MG63 (cell line): ENCODE results near the gene FTCDNL1. TPM values are rescaled to one million over a fixed set of nuclear protein-coding genes. Genes with fewer than 3 reads are reported as not detected.

Experiments used
- DNase-seq: peaks from one replicate; pipeline ENCODE4 v3.0.0-alpha.2; 2020
- H3K27me3 ChIP-seq: fragments of 250-450 bp; sonication (Bioruptor Pico); 2 replicates; pipeline ENCODE4 v1.5.1; 2020; ENCODE audit warnings: mild to moderate bottlenecking, moderate library complexity
- H3K36me3 ChIP-seq: fragments of 250-450 bp; sonication (Bioruptor Pico); 2 replicates; pipeline ENCODE4 v1.5.1; 2020; ENCODE audit warnings: mild to moderate bottlenecking, moderate library complexity
- H3K4me3 ChIP-seq: fragments of 250-450 bp; sonication (Bioruptor Pico); 2 replicates; pipeline ENCODE4 v1.5.1; 2020; ENCODE audit warnings: mild to moderate bottlenecking, moderate library complexity
- H3K9me3 ChIP-seq: fragments of 250-450 bp; sonication (Bioruptor Pico); 2 replicates; pipeline ENCODE4 v1.5.1; 2020; ENCODE audit warnings: mild to moderate bottlenecking, moderate library complexity
- total RNA-seq: library from RNA; depleted of rRNA; stranded (reverse); fragments of >200 nt; shearing (Covaris generic); gene quantifications from 2 replicates; pipeline ENCODE4 v1.2.3, GENCODE V29; 2014; ENCODE audit warnings: low replicate concordance; rRNA removed

The FTCDNL1 gene
- total RNA-seq: 1.8 TPM in 1 of 2 replicates, not detected in the other

GRCh38 chr2:199850718-199851500 lies at the start of gene FTCDNL1:
Gene FTCDNL1, minus strand, starts transcription at chr2:199851192. Its CDS starts 2,230 bp downstream, at chr2:199848962.
- peak; percentile 68 for DNase-seq
- no peaks in the 10 kb centered on the region for H3K9me3 ChIP-seq
- H3K27me3 ChIP-seq: 0 out of 2 replicates have a peak, but pooled peaks cover 4% of the 10 kb centered on the region
- H3K4me3 ChIP-seq: peak within 1 kb of the TSS; percentile 62
- H3K36me3 ChIP-seq: no peaks in the 10 kb centered on the region

GRCh38 chr2:199896617-199897016 lies 45.6 kb upstream of the FTCDNL1 start:
- H3K4me3 ChIP-seq: no peak overlapping the region
- H3K36me3 ChIP-seq: no peaks in the 10 kb centered on the region
- no peaks in the 10 kb centered on the region for H3K9me3 ChIP-seq
- no peaks in the 10 kb centered on the region for H3K27me3 ChIP-seq
- no peak for DNase-seq

GRCh38 chr2:199895406-199895805 lies 44.4 kb upstream of the FTCDNL1 start:
- H3K4me3 ChIP-seq: no peak overlapping the region
- no peaks in the 10 kb centered on the region for H3K9me3 ChIP-seq
- no peak for DNase-seq
- no peaks in the 10 kb centered on the region for H3K27me3 ChIP-seq
- H3K36me3 ChIP-seq: no peaks in the 10 kb centered on the region

GRCh38 chr2:199883474-199884212 lies 32.7 kb upstream of the FTCDNL1 start:
- no peaks in the 10 kb centered on the region for H3K9me3 ChIP-seq
- H3K27me3 ChIP-seq: no peaks in the 10 kb centered on the region
- H3K36me3 ChIP-seq: no peaks in the 10 kb centered on the region
- DNase-seq: no peak
- no peak overlapping the region for H3K4me3 ChIP-seq

- Histone ChIP-seq H3K9me3 (no peaks in the 10 kb centered on the region), H3K4me3 (no peak overlapping the region), H3K27me3 (no peaks in the 10 kb centered on the region), H3K36me3 (no peaks in the 10 kb centered on the region)
- DNase-seq: no peak
Measured at GRCh38 chr2:199882667-199883066, 31.7 kb upstream of the FTCDNL1 start.

- Histone ChIP-seq H3K9me3 (0 out of 2 replicates have a peak, but pooled peaks cover 6% of the 10 kb centered on the region), H3K36me3 (no peaks in the 10 kb centered on the region), H3K4me3 (no peak overlapping the region), H3K27me3 (no peaks in the 10 kb centered on the region)
- DNase-seq: no peak
Measured at GRCh38 chr2:199875400-199875799, 24.4 kb upstream of the FTCDNL1 start.

- no peak for DNase-seq
- H3K36me3 ChIP-seq: no peaks in the 10 kb centered on the region
- H3K4me3 ChIP-seq: no peak overlapping the region
- H3K9me3 ChIP-seq: 0 out of 2 replicates have a peak, but pooled peaks cover 6% of the 10 kb centered on the region
- H3K27me3 ChIP-seq: no peaks in the 10 kb centered on the region
Measured at GRCh38 chr2:199874209-199874608, 23.2 kb upstream of the FTCDNL1 start.

GRCh38 chr2:199870581-199870980 lies 19.6 kb upstream of the FTCDNL1 start:
- no peak for DNase-seq
- no peaks in the 10 kb centered on the region for H3K36me3 ChIP-seq

GRCh38 chr2:199869653-199870052 lies 18.7 kb upstream of the FTCDNL1 start:
- 0 out of 2 replicates have a peak, but pooled peaks cover 6% of the 10 kb centered on the region for H3K9me3 ChIP-seq
- H3K36me3 ChIP-seq: no peaks in the 10 kb centered on the region
- H3K27me3 ChIP-seq: 0 out of 2 replicates have a peak, but pooled peaks cover 7% of the 10 kb centered on the region
- no peak for DNase-seq
- H3K4me3 ChIP-seq: no peak overlapping the region

More at GRCh38 chr2:199870581-199870980, 19.6 kb upstream of the FTCDNL1 start:
- no peak overlapping the region for H3K4me3 ChIP-seq
- H3K9me3 ChIP-seq: 0 out of 2 replicates have a peak, but pooled peaks cover 6% of the 10 kb centered on the region
- 0 out of 2 replicates have a peak, but pooled peaks cover 2% of the 10 kb centered on the region for H3K27me3 ChIP-seq

- no peak overlapping the region for H3K4me3 ChIP-seq
- H3K9me3 ChIP-seq: 0 out of 2 replicates have a peak, but pooled peaks cover 4% of the 10 kb centered on the region
- DNase-seq: no peak
- no peaks in the 10 kb centered on the region for H3K36me3 ChIP-seq
- H3K27me3 ChIP-seq: 0 out of 2 replicates have a peak, but pooled peaks cover 7% of the 10 kb centered on the region
Measured at GRCh38 chr2:199869227-199869541, 18.2 kb upstream of the FTCDNL1 start.

GRCh38 chr2:199868431-199869226 lies 17.6 kb upstream of the FTCDNL1 start:
- no peak for DNase-seq
- Histone ChIP-seq H3K9me3 (no peaks in the 10 kb centered on the region), H3K4me3 (no peak overlapping the region), H3K27me3 (peaks cover 7% of the 10 kb centered on the region; the same call in 1 of the 2 replicates), H3K36me3 (no peaks in the 10 kb centered on the region)

- DNase-seq: no peak
- H3K9me3 ChIP-seq: no peaks in the 10 kb centered on the region
- no peaks in the 10 kb centered on the region for H3K36me3 ChIP-seq
- peaks cover 17% of the 10 kb centered on the region; the same call in 1 of the 2 replicates for H3K27me3 ChIP-seq
- H3K4me3 ChIP-seq: no peak overlapping the region
Measured at GRCh38 chr2:199865905-199866304, 14.9 kb upstream of the FTCDNL1 start.

- H3K36me3 ChIP-seq: no peaks in the 10 kb centered on the region
- no peak for DNase-seq
- H3K9me3 ChIP-seq: no peaks in the 10 kb centered on the region
- H3K27me3 ChIP-seq: peaks cover 15% of the 10 kb centered on the region; the same call in 1 of the 2 replicates
- H3K4me3 ChIP-seq: no peak overlapping the region
Measured at GRCh38 chr2:199862788-199863187, 11.8 kb upstream of the FTCDNL1 start.

- no peak for DNase-seq
- no peaks in the 10 kb centered on the region for H3K9me3 ChIP-seq
- no peak overlapping the region for H3K4me3 ChIP-seq
- H3K36me3 ChIP-seq: no peaks in the 10 kb centered on the region
- H3K27me3 ChIP-seq: peaks cover 15% of the 10 kb centered on the region; the same call in 1 of the 2 replicates
Measured at GRCh38 chr2:199861132-199861774, 10.3 kb upstream of the FTCDNL1 start.

GRCh38 chr2:199855812-199856211 lies 4.8 kb upstream of the FTCDNL1 start:
- Histone ChIP-seq H3K36me3 (no peaks in the 10 kb centered on the region), H3K9me3 (no peaks in the 10 kb centered on the region)

GRCh38 chr2:199851883-199852282 lies 891 bp upstream of the FTCDNL1 start:
- Histone ChIP-seq H3K27me3 (0 out of 2 replicates have a peak, but pooled peaks cover 4% of the 10 kb centered on the region), H3K9me3 (no peaks in the 10 kb centered on the region), H3K36me3 (no peaks in the 10 kb centered on the region), H3K4me3 (no peak overlapping the region; the same call in 1 of the 2 replicates)
- DNase-seq: no peak

More at GRCh38 chr2:199855812-199856211, 4.8 kb upstream of the FTCDNL1 start:
- Histone ChIP-seq H3K4me3 (no peak overlapping the region), H3K27me3 (0 out of 2 replicates have a peak, but pooled peaks cover 4% of the 10 kb centered on the region)
- no peak for DNase-seq
